H1 (cell line): ENCODE results near the gene CLEC2D. TPM values are rescaled to one million over a fixed set of nuclear protein-coding genes. Genes with fewer than 3 reads are reported as not detected.

Experiments
- CTCF ChIA-PET: fragments of 300-600 bp; sonication (Branson Sonifier 250); formaldehyde crosslinking; loops from one replicate; lab custom pipeline; 2021; ENCODE audit not compliant: partially characterized antibody; lab: Charles Lee
- POLR2A ChIA-PET: fragments of 300-600 bp; sonication (Branson Sonifier 250); formaldehyde crosslinking; loops from one replicate; lab custom pipeline; 2021; ENCODE audit warnings: inconsistent platforms; ENCODE audit not compliant: partially characterized antibody; lab: Charles Lee
- DNase-seq, 2 experiments: peaks; one replicate each; pipeline versions ENCODE4 v3.0.0 to v3.0.0-alpha.2; 2010 to 2022; ENCODE audit warnings: low spot score in 2 of 2, low read depth in 1 of 2, mixed read lengths in 1 of 2
- FAIRE-seq: peaks from 2 replicates; lab custom pipeline; 2011; peaks lifted over from hg19 to GRCh38; lab: Jason Lieb, UNC
- H2AFZ ChIP-seq: 2 replicates; pipeline ENCODE4 v1.8.1; 2012; ENCODE audit warnings: low read length, inconsistent platforms
- H2AK5ac ChIP-seq: 2 replicates; pipeline ENCODE4 v1.6.1; 2013; ENCODE audit warnings: low read depth, low read length
- H2BK120ac ChIP-seq: replicated peaks from 2 replicates; pipeline ENCODE3; 2013; ENCODE audit warnings: low read depth, low read length, inconsistent platforms
- H2BK12ac ChIP-seq: 2 replicates; pipeline ENCODE4 v1.6.1; 2013; ENCODE audit warnings: low read depth, low read length
- H2BK15ac ChIP-seq: 2 replicates; pipeline ENCODE4 v1.6.1; 2013; ENCODE audit warnings: low read length
- H2BK20ac ChIP-seq: 2 replicates; pipeline ENCODE4 v1.6.1; 2013; ENCODE audit warnings: low read length
- H2BK5ac ChIP-seq: 2 replicates; pipeline ENCODE4 v1.6.1; 2013; ENCODE audit warnings: low read depth, low read length
- H3K14ac ChIP-seq: 2 replicates; pipeline ENCODE4 v1.6.1; 2013; ENCODE audit warnings: inconsistent platforms; ENCODE audit not compliant: insufficient read length
- H3K18ac ChIP-seq: 2 replicates; pipeline ENCODE4 v1.6.1; 2013; ENCODE audit warnings: low read length; ENCODE audit errors: extremely low read depth
- H3K23ac ChIP-seq: 2 replicates; pipeline ENCODE4 v1.6.1; 2013; ENCODE audit warnings: inconsistent platforms; ENCODE audit not compliant: insufficient read length
- H3K23me2 ChIP-seq: 2 replicates; pipeline ENCODE4 v1.6.1; 2013; ENCODE audit warnings: low read depth, low read length
- H3K27ac ChIP-seq: 2 replicates; pipeline ENCODE4 v1.6.1; 2011; ENCODE audit warnings: low read depth, low read length, inconsistent platforms
- H3K27me3 ChIP-seq, 4 experiments: replicated peaks in 1 of 4; 1 replicate in 1 of 4; 2 replicates in 3 of 4; pipeline versions ENCODE4 v1.6.1 to v1.8.1; 2011 to 2013; ENCODE audit warnings: low read length in 3 of 4, mild to moderate bottlenecking in 3 of 4, inconsistent platforms in 2 of 4, mixed read lengths in 2 of 4, moderate library complexity in 1 of 4; ENCODE audit not compliant: control insufficient read depth in 3 of 4, insufficient read depth in 3 of 4; ENCODE audit errors: extremely low read depth in 1 of 4
- H3K36me3 ChIP-seq, 4 experiments: 2 replicates each; pipeline versions ENCODE4 v1.6.1 to v1.8.1; 2011 to 2013; ENCODE audit warnings: mild to moderate bottlenecking in 4 of 4, low read length in 3 of 4, moderate library complexity in 2 of 4, control low read depth in 1 of 4, inconsistent platforms in 1 of 4; ENCODE audit not compliant: insufficient read depth in 4 of 4, control insufficient read depth in 2 of 4
- H3K4ac ChIP-seq: replicated peaks from 2 replicates; pipeline ENCODE3; 2013; ENCODE audit warnings: low read length, low read depth, mixed read lengths, inconsistent platforms; ENCODE audit not compliant: insufficient read length
- H3K4me1 ChIP-seq, 4 experiments: replicated peaks in 1 of 4; 1 replicate in 1 of 4; 2 replicates in 3 of 4; pipeline versions ENCODE4 v1.6.1 to v1.8.1; 2011 to 2013; ENCODE audit warnings: low read length in 3 of 4, inconsistent platforms in 2 of 4, mixed read lengths in 1 of 4; ENCODE audit not compliant: insufficient read depth in 4 of 4, control insufficient read depth in 3 of 4
- H3K4me2 ChIP-seq, 2 experiments: 2 replicates each; pipeline versions ENCODE4 v1.6.1 to v1.8.1; 2011 to 2013; ENCODE audit warnings: low read depth in 2 of 2, low read length in 2 of 2, control low read depth in 1 of 2, inconsistent platforms in 1 of 2, mild to moderate bottlenecking in 1 of 2; ENCODE audit not compliant: insufficient read depth in 1 of 2
- H3K4me3 ChIP-seq, 4 experiments: fragments of 200-600, 300-600 bp in 1 of 4; sonication (generic), shearing (Covaris generic), sonication (Bioruptor Twin) in 1 of 4; 2 replicates each; pipeline versions ENCODE4 v1.5.1 to v1.8.1; 2011 to 2016; ENCODE audit warnings: low read length in 4 of 4, low read depth in 3 of 4, control low read depth in 2 of 4, inconsistent platforms in 2 of 4, mild to moderate bottlenecking in 2 of 4, mixed read lengths in 1 of 4, moderate library complexity in 1 of 4; ENCODE audit not compliant: insufficient read depth in 2 of 4; ENCODE audit errors: extremely low read depth in 1 of 4
- H3K56ac ChIP-seq: replicated peaks from 2 replicates; pipeline ENCODE3; 2013; ENCODE audit warnings: low read depth, mild to moderate bottlenecking, mixed read lengths, low read length, inconsistent platforms; ENCODE audit not compliant: insufficient read length
- H3K79me1 ChIP-seq: 2 replicates; pipeline ENCODE4 v1.6.1; 2013; ENCODE audit warnings: low read depth, low read length, control low read depth
- H3K79me2 ChIP-seq, 2 experiments: 2 replicates each; pipeline versions ENCODE4 v1.6.1 to v1.8.1; 2012 to 2013; ENCODE audit warnings: low read length in 2 of 2, mild to moderate bottlenecking in 2 of 2, inconsistent platforms in 1 of 2; ENCODE audit not compliant: insufficient read depth in 2 of 2, control insufficient read depth in 1 of 2
- H3K9ac ChIP-seq, 4 experiments: replicated peaks in 1 of 4; 1 replicate in 1 of 4; 2 replicates in 3 of 4; pipeline versions ENCODE4 v1.6.1 to v1.8.1; 2011 to 2013; ENCODE audit warnings: low read depth in 3 of 4, low read length in 3 of 4, control low read depth in 2 of 4, mild to moderate bottlenecking in 2 of 4, moderate library complexity in 2 of 4, inconsistent platforms in 1 of 4; ENCODE audit errors: extremely low read depth in 1 of 4
- H3K9me3 ChIP-seq, 2 experiments: 2 replicates each; pipeline versions ENCODE4 v1.6.1 to v1.8.1; 2012 to 2013; ENCODE audit warnings: mild to moderate bottlenecking in 2 of 2, moderate library complexity in 2 of 2, control low read depth in 1 of 2, inconsistent platforms in 1 of 2, low read depth in 1 of 2, low read length in 1 of 2, mixed read lengths in 1 of 2; ENCODE audit not compliant: insufficient read depth in 2 of 2
- H4K20me1 ChIP-seq, 2 experiments: replicated peaks in 1 of 2; 2 replicates each; pipeline versions ENCODE3 to v1.8.1; 2011 to 2013; ENCODE audit warnings: inconsistent platforms in 2 of 2, low read length in 2 of 2, mild to moderate bottlenecking in 1 of 2; ENCODE audit not compliant: insufficient read depth in 2 of 2, control insufficient read depth in 1 of 2
- H4K5ac ChIP-seq: 2 replicates; pipeline ENCODE4 v1.6.1; 2013; ENCODE audit warnings: low read length, low read depth, mixed read lengths, inconsistent platforms; ENCODE audit not compliant: insufficient read length
- H4K8ac ChIP-seq: 2 replicates; pipeline ENCODE4 v1.8.0; 2013; ENCODE audit warnings: mild to moderate bottlenecking, moderate library complexity, low read length, inconsistent platforms; ENCODE audit not compliant: insufficient read depth; ENCODE audit errors: extremely low read depth
- H4K91ac ChIP-seq: replicated peaks from 2 replicates; pipeline ENCODE3; 2013; ENCODE audit warnings: low read length, mixed read lengths, inconsistent platforms; ENCODE audit not compliant: insufficient read length
- BRCA1 ChIP-seq: IDR thresholded peaks from 2 replicates; pipeline ENCODE4 v1.6.1; 2012; ENCODE audit warnings: low read depth, low read length, improper control_type of control experiment
- SP2 ChIP-seq: IDR thresholded peaks from 2 replicates; pipeline ENCODE4 v1.6.1; 2012; ENCODE audit warnings: mild to moderate bottlenecking, low read length, inconsistent platforms
- ZNF274 ChIP-seq: IDR thresholded peaks from 2 replicates; pipeline ENCODE4 v1.7.0; 2012; ENCODE audit warnings: low read length, borderline replicate concordance; ENCODE audit errors: extremely low read depth
- WGBS, 2 experiments: shearing (Covaris generic) in 1 of 2; methylation state at CpG; one replicate each; pipeline versions ENCODE4 v1.1.6 to v1.1.7; 2013 to 2015; ENCODE audit warnings: low lambda C conversion rate in 2 of 2, mixed read lengths in 2 of 2, inconsistent platforms in 1 of 2, low coverage in 1 of 2, missing lambda C conversion rate in 1 of 2; ENCODE audit not compliant: insufficient replicate concordance in 2 of 2, insufficient coverage in 1 of 2, insufficient read length in 1 of 2; ENCODE audit errors: extremely low coverage in 1 of 2, missing lambda C conversion rate in 1 of 2; 5-methylcytosine and 5-hydroxymethylcytosine counted together
- polyA plus RNA-seq, 7 experiments: library from polyadenylated mRNA; depleted of rRNA in 3 of 7; stranded (reverse) in 5 of 7; unstranded in 2 of 7; fragments of >200 nt in 5 of 7; fragments of 200-250 nt in 2 of 7; gene quantifications; 1 replicate in 5 of 7; 2 replicates in 1 of 7; 4 replicates in 1 of 7; pipeline versions ENCODE4 v1.2.1 to v1.2.3, GENCODE V29; 2011 to 2013; ENCODE audit warnings: missing spikeins in 2 of 7, mixed read lengths in 2 of 7
- total RNA-seq: library from RNA; stranded (reverse); fragmentation: NEBNext Ultra II Directional; extraction: Animal tissue kit (Norgen Biotek cat#: 25700); gene quantifications from 2 replicates; pipeline ENCODE4 v1.2.1, GENCODE V29; 2021

CLEC2D gene
- total and polyA plus RNA-seq, 2 of the 8 experiments (the other 6 are each of a cell fraction or from before 2014, with no cell fraction given), result 4.2 to 6.2 TPM

DNA sequence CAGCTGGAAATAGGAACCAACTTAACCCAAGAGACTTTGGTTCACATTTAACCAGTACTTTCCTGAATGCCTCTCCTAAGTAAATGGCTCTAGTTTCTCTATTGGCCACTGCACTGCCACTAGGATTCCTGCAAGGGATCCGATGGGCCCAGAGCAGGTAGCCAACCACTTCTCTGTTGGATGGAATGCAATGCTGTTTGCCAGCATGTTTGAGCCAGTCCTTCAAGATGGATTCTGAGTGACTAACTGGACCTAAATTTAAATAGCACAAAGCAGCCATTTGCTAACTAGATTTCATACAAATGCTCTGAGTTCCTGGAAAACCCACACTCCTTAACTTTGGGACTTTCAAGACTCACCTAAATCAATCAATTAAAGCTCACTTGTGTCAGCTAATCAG is 9.5 kb upstream of the CLEC2D start:
- H2BK120ac ChIP-seq, result no peak overlapping the region
- H3K9ac ChIP-seq, result no peak overlapping the region
- WGBS, 2 experiments, result 86% methylated on average over 1 of the region's 1 CpG; no CpG with 5 or more reads in 1 of the 2 experiments
- H3K4me2 ChIP-seq, result no peak overlapping the region
- H3K79me1 ChIP-seq, result no peaks in the 10 kb centered on the region
- H3K56ac ChIP-seq, result no peak overlapping the region
- CTCF ChIA-PET, result interaction anchor here (1.0 to 1.8 kb wide), 3 partner anchors 14 to 48 kb away, joined by 3 to 8 read pairs (median 4); no protein-coding TSS in a partner anchor
- H2BK15ac ChIP-seq, result no peak overlapping the region
- DNase-seq, result no peak
- TF ChIP-seq ZNF274 (no peak), BRCA1 (no peak), SP2 (no peak)
- no peak overlapping the region for H2AFZ ChIP-seq
- H4K20me1 ChIP-seq, result no peaks in the 10 kb centered on the region
- H3K79me2 ChIP-seq, result no peaks in the 10 kb centered on the region
- H4K8ac ChIP-seq, result no peak overlapping the region
- no peak overlapping the region for H2BK5ac ChIP-seq
- H2BK20ac ChIP-seq, result no peak overlapping the region
- H4K5ac ChIP-seq, result no peak overlapping the region
- no peak for FAIRE-seq
- H3K23ac ChIP-seq, result no peak overlapping the region
- no peak overlapping the region for H3K27ac ChIP-seq
- no peak overlapping the region for H2BK12ac ChIP-seq
- H3K23me2 ChIP-seq, result no peaks in the 10 kb centered on the region; the same call in 1 of the 2 replicates
- POLR2A ChIA-PET, result no interaction called here
- no peak overlapping the region for H3K4ac ChIP-seq
- H3K36me3 ChIP-seq, result peaks cover 3 to 54% (median 21%) of the 10 kb centered on the region in 4 experiments
- no peak overlapping the region for H4K91ac ChIP-seq
- H3K18ac ChIP-seq, result no peak overlapping the region
- no peaks in the 10 kb centered on the region for H3K4me1 ChIP-seq
- no peaks in the 10 kb centered on the region for H3K27me3 ChIP-seq
- H3K4me3 ChIP-seq, result no peak overlapping the region
- H3K9me3 ChIP-seq, result no peaks in the 10 kb centered on the region
- H3K14ac ChIP-seq, result no peak overlapping the region
- H2AK5ac ChIP-seq, result no peak overlapping the region
